NCI-H345 (cell line): ENCODE results near the gene GRPR.
A peak's percentile ranks its signal among the peaks of the same experiment; 100 is the strongest.

Experiments
- DNase-seq: peaks from one replicate; lab custom pipeline; 2025; lab: John Stamatoyannopoulos, UW

GRPR gene

DNA sequence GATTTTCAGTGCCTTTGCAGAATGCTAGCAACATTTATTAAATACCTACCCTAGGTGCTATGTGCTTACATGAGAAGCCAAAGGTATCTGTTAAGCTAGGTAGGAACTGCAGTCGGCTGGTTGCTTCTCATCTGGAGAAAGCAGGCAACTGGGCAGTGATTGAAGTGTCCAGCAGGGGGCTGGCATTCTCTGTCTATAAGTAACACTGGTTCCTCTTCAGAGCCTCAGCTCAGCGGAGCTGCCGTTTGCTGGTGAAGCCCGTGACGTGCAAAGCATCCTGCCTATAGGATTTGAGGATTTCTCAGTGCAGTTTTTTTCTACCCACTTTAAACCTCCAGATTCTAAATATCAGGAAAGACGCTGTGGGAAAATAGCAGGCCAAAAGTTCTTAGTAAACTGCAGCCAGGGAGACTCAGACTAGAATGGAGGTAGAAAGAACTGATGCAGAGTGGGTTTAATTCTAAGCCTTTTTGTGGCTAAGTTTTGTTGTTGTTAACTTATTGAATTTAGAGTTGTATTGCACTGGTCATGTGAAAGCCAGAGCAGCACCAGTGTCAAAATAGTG lies at the start of gene GRPR:
Gene GRPR (plus strand): TSS at position 344 of the 565 bp plus-strand sequence. CDS start 389 bp downstream, outside the sequence.
- peak; percentile 93 for DNase-seq

DNA sequence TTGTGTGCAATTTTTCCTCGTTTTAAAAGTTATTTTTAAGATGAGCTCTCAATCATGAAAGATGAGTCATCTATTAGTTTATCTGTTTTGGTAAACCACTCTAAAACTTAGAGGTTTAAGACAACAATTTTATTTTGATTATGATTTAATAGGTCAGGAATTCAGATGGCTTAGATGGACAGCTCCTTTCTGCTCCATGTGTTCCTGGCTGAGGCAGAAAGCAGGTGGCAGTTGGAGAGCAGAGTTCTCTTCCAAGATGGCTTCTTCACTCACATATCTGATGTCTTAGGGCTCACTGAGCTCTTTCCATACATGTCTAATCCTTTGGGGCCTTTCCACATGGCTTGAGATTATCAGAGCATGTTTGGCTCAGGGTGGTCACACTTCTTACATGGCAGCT lies 48.3 kb upstream of the GRPR start:
- no peak for DNase-seq

DNA sequence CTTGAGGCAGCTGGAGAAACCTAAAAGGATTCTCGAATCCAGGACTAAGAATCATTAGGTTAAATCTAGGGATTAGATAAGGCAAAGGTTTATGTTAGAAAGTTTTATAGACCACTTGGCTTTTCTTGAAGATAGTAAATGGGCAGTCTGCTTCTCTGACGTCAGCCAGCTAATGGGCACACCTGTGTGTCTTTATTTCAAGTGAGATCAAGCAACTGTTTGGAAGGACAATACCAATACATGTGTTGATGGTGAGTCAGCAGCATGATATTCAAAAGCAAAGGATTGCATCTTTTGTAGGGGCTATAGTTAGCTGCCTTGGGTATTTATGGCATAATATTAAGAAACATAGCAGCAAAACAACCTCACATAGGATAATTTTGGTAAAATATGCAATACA lies 46.5 kb upstream of the GRPR start:
- DNase-seq, result no peak

DNA sequence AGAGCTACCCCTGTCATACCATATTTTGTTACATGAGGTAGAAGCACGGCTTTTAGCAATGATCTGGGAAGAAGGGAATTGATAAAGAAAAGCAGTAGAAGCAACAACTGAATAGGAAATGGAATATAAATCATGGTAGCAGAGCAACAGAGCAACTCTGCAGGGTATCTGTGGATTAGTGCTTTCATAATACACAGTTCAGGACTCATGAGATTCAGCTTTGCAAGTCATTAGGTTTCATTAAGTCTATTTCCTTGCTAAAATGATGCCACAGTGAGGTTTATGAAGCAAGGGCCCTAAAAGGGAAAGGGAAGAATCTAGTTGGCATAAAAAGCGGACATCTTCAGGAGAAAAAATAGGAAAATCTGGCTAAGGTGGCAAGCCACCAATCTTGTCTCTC lies 45.6 kb upstream of the GRPR start:
- DNase-seq, result no peak

DNA sequence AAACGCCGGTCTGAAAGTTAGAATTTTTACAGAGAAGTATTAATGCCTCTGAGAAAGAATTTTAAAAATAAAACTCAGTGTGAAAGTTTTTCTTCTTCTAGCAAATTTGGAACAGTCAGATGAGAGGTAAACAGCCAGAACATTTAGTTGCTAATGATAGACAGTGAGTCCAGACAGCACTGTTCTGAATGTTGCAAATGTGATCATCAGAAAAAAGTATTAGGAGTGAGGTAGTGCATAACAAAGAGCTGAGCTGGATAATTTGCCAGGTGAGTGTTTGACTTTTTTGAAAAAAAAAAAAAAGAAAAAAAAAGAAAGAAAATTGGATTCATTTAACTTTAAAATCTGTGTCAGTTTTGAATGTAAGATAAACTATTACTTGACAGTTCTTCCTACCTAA lies 42.0 kb upstream of the GRPR start:
- DNase-seq, result no peak

DNA sequence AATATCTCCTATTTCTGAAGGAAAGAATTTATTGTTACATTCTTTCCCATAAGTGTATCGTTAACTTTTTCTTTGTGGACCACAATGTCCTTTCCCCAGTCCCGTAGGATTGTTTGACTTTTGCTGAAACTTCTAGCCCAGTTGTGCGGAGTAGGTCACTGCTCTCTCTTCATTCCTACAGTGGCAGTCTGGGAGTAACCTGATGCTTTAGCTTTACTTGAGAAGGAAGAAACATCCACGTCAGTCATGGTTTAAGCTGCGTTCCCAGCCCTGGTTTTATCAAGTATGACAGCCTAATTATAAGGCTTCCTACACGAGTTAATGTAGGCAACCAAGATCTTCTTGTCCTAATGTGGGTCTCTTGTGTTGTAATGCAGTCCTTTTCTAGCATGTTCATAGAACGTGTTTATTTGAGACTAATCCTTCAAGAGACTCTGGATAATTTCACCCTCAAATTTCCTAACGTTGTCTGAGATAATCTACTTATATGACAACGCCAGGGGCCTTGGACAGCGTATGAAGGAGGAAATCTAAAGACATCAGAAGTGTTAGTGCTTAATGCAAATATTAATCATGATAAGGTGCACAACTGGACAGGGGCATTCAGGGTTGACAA lies 40.8 kb upstream of the GRPR start:
- no peak for DNase-seq

DNA sequence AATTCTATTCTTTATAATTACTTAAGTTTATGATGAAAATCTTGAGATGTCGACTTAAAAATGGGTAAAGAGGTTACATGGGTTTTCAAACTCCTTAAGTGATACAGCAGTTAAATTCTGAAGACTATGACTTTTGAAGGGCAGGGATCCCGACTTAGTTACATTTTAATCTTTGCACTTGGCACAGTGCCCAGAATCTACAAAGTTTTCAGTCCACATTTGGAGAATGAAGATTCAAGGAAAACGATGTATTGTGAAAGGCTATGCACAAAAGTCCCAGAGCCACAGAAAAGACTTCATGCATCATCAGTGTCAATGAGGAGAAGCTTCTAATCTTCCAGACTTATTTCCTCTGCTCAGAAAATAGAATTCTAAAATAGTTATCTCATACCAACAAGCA lies 36.3 kb upstream of the GRPR start:
- DNase-seq, result no peak

DNA sequence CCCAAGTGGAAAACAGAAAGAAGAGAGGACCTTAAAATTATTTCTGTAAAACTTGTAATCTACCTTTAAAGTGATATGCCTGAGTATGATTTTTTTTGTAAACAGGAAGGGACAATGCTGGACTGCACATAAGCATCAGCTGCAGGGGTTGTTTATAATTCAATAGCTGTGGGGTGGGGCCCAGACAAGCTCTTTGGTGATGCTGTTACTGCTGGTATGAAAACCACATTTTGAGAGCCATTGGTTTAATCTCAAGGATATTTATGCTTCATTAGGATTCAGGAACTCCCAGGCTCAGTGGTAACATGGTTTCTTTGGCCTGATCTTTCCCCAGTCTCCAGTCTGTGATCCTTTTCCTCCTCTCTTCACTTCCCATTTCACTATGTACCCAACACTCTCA lies 34.3 kb upstream of the GRPR start:
- DNase-seq, result no peak

DNA sequence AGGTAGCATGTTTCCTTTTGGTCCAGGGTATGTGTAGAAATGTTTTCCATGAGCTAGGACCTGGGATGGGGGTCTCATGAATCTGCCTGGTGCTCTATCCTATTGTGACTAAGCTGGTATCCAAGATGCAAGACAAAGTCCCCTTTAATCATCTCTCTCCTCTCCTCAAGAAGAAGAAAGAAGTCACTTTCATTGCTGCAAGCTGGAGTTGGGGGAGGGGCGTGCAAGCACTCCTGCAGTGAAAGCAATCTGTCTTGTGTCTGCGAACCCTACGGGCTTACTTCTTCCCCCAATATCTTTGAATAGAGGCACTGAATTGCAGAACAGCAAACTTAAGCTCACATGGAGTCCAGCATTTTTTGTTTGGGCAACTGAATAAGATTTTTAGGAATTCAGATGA lies 27.2 kb upstream of the GRPR start:
- no peak for DNase-seq

DNA sequence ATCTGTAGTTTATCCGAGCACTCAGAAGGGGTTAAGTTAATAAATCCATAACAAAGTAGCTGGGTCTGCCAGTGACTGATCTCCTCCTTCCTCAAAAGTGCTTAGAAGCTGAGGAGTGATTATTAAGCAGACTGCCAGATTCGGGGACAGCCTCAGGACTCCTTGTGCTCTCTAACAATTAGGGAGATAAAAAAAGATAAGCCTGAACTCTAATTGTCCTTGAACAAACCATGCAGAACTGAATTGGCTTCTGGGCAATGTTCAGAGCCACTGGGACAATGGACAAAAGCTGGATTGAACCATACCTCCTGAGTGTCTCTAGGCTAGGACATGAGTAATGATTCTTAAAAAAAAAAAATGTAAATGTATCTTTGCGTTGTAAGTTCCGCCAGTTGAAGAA lies 22.7 kb upstream of the GRPR start:
- no peak for DNase-seq

DNA sequence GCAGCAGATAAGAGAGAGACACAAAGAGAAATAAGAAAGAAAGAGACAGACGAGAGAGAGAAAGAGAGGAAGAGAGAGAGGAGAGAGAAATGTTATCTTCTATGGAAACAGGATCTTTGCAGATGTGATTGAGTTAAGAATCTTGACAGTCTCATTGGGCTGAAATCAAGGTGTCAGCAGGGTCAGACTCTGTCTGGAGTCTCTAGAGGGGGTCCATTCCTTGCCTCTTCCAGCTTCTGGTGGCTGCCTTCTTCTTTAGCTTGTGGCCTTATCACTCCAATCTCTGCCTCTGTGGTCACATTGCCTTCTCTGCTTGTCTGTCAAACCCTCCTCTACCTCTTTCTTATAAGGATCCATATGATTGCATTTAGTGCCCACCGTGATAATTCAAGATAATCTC lies 21.8 kb upstream of the GRPR start:
- no peak for DNase-seq

DNA sequence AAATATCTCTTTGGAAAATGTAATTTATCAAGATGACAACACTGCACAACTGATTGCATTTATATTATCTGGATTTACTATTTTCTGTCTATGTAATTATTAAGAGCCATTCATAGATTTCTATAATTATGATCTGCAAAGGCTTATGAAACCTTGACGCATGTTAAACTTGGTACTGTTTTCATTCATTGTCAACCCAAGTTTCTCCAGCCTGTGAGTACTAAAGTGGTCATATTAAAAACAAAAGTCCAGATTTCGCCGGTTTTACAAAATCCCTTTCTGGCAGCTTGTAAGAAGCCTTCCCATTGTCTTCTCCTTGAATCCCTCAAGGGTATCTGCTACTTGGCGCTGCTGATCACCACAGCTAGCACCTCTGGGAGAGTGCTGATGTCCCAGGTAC lies 19.7 kb upstream of the GRPR start:
- no peak for DNase-seq

DNA sequence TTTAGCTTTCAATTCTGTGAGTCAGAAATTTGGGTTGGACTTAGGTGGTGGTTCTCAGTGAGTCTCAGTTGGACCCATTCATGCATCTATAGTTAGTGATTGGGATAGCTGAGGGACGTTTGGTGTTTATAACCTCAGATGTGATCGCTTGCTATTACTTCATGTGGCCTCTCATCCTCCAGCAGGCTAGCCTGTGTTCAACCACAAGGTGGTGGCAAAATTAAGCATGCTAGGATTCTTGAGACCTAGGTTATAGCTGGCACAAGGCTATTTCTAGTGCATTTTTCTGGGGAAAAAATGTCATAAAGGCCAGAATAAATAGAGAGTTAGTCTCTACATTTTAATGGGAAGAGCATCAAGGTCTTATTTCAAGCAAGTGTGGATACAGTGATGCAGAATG lies 10.9 kb upstream of the GRPR start:
- DNase-seq, result no peak

DNA sequence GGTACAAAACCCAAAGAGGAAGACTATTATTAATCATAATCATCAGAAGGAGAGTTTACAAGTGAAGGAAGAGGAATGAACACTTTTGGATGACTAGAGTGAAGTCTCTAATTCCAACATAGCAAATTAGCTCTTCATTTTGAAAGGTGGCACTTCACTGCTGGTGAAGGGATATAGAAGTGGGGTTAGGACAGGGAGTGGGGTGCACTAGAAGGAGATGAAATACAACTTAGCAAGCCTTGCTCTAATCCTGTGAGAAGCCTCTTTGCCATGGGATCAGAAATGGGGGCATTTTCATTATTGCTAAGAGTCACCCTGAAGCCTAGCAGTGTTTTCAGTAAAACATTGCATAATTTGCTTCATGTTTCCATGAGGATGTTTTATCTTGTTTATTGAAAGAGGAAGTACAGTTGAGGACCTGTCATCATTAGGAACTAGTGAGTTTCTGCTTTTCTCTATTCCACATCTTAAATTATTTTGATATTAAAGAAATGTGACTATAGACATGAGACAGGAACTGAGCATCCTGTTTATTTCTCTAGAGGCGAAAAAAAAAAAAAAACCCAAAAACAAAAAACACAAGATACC lies 9.3 kb upstream of the GRPR start:
- DNase-seq, result no peak

DNA sequence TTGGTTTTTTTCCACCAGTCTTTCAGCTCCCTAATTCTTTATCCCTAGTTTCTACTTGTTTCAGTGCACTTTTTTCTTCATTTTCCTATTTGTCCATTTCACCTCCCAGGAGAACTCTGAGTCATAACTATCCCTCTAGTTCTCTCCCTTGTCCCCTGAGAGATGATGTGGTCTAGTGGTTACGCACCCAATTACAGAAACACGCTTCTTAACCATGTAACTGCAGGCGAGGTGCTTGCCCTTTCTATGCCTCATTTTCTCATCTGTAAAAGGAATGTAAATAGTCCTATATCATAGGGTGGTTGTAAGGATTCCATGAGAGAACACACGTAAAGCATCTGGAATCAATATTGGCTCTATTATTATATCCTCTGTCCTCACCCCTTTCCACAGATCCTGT lies 8.8 kb upstream of the GRPR start:
- no peak for DNase-seq

DNA sequence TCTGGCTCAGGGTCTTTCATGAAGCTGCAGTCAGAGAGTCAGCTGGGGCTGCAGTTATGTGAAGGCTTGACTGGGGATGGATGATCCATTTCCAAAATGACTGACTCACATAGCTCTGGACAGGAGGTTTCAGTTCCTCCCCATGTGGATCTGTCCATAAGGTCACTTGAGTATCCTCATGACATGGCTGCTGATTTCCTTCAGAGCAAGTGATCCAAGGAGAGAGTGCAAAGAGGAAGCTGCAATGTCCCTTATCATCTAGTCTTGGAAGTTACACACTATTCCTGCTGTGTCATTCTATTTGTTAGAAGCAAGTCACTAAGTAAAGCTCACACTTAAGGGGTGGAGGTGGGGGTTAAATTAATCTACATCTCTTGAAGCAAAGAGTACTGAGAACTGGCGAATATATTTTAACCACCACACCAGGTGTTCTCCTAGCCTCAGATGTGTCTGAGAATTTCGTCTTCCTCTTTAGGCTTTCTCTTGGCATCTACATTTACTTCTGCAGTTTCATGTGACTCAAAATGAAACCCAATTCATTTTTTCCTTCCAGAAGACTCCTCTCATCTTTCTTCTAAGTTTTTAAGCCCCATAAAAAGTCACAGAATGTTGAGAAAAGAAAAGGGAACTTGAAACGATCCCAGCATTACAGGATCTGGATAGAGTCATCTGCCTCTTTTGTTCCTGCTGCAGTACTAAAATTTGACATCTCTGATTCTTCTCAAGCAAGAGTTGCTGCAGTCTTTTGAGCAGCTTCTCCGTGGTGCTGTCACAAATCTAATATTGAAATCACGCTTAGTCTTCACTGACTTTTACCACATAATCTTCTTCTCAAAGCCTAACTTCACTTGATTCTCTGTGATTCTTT lies 3.8 kb upstream of the GRPR start:
- DNase-seq, result no peak

DNA sequence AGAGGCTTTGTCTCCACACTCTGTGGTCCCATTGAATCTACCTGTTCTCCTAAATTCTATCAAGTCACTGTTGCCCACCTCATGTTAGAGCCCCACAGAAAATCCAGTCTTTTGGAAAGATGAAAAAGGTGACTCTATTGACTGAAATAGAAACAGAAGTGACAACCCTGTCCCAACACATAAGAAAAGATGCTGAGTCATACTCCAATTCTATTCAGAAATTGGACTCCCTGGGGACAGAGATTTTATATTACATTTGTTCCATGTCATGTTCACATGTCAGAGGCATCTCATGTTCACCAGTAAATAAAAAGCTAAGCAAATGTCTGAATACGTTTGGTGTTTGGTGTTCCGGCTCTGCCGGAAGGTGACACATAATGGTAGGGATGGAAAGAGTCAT lies 2.9 kb upstream of the GRPR start:
- no peak for DNase-seq

DNA sequence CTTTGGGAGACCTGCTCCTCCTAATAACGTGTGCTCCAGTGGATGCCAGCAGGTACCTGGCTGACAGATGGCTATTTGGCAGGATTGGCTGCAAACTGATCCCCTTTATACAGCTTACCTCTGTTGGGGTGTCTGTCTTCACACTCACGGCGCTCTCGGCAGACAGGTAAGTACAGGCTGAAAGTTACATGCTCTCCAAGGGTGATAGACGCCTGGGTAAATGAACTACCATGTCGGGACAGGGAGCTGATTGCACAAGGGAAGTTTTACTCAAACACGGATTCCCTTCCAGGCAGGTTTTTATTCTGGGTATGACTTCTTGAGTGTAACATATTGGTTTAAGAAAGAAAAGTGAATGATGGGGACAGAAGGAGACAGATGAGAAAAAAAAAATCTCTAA lies 836 bp downstream of the GRPR start:
- DNase-seq, result peak; percentile 39

DNA sequence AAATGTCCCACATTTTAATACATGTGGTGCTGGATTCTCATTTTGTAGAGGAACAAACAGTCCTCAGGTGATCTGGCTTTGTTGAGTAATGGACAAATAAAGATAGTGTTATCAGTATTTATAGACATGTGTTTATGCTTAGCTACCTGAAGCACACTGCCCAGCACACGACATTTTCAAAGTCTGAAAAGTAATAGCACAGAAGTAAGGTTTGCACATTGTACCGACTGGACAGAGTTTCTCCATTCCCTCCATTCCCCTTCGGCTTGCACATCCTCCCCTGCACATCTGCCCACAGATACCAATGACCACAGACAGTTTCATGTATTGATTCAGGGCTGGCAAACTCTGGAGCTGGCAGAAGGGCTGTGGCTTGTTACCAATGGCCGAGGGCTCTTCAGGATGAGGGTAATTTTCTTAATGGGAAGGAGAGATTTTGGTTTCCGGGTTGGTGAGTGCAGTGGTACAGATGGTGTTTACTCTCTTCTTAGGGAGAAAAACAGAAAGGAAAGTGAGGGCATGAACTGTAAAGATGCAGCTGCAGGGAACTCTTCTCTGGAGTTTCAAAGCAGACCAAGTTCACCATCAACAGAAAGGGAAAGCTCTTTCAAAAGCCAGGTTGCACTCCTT lies 2.3 kb downstream of the GRPR start:
- DNase-seq, result peak; percentile 14

DNA sequence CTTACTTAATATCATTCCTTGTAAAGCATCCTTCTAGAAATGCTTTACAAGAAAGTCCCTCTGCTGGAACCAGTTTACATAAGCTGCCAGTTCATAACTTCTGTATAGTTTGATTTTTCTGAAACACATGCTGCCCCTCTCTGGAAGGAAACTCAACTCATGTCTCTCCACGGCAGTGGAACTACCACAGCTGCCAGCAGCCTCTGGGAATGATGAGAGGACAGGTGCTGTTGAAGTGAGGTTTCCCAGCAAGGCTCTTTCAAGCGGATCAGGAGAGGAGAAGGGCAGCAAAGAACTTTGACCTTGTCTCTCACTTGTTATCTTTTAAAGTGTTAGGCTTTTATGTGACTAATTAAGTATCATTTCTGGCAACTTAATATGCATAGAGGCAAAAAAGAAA lies 7.3 kb downstream of the GRPR start:
- DNase-seq, result no peak

DNA sequence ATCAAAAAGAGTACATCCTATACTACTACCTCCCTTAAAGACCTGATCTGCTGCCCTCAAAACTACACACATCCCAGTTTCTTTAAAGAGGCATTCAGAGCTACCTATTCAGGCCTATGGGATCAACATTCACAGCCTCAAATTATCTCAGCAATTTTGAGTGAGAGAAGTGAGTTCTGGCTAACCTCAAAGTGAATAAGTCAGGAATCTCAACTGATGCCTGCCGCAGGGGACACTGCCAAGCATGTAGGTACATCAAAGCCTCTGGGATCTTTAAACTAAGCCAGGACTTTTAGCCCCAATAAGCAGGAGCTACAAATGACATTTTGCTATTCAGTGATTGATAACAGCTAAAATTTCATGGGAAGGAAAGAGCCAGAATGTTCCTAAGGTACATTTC lies 11.6 kb downstream of the GRPR start:
- DNase-seq, result no peak

DNA sequence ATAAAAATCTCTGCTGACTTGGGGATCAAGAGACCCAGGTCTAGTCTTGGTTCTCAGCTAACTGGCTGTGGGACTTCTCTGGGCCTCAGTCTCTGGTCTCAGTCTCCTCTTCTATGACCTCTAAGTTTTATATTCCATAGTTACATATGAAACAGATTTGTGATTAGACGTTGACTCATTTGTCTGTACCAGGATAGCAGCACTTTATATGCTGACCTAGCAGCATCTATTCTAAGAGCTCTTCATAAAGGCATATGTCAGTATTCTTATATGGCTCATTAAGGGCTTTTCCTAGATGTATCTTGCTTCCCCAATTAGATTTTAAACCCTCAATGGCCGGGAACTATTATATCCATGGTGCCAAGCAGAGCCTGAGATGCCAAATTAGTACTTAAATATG lies 12.7 kb downstream of the GRPR start:
- DNase-seq, result no peak
